Measurements from ENCODE around the gene ARF6.

- TF ChIP-seq CTCF (IDR thresholded peaks at IDR 0.05; ENCODE audit: low read depth, low read length) (peak; percentile 60), POLR2A (IDR thresholded peaks at IDR 0.05; ENCODE audit: extremely low read depth, insufficient read length) (no peak), MYC (IDR thresholded peaks at IDR 0.05; ENCODE audit: low read depth, low read length) (no peak)
These were observed 39.1 kb upstream of the ARF6 start for GRCh38 chr14:49853572-49854375.

Data from NB4 (cell line).